NCI-H1105 (cell line): ENCODE results near the gene BICDL1.

ENCODE experiments used
- DNase-seq: peaks from one replicate; lab custom pipeline; 2025; lab: John Stamatoyannopoulos, UW

BICDL1 gene

DNA sequence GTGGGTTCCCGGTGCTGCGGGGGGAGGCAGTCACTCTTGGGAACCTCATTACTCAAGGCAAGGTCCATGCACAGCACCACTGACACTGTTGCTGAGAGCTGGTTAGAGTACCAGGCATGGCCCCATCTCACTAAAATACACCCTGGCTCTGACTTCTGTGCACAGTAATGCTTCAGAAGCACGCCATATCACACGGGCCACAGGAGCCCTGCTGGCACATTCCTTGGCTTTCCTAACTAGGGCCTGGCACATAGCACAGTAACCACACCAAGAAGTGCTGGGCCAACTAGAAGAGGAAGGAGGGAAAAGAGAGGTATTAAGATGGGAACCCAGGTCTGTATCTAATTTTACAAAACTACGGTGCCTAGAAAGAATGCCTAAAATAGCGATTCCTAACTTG is 141.0 kb downstream of the BICDL1 start:
- no peak for DNase-seq

DNA sequence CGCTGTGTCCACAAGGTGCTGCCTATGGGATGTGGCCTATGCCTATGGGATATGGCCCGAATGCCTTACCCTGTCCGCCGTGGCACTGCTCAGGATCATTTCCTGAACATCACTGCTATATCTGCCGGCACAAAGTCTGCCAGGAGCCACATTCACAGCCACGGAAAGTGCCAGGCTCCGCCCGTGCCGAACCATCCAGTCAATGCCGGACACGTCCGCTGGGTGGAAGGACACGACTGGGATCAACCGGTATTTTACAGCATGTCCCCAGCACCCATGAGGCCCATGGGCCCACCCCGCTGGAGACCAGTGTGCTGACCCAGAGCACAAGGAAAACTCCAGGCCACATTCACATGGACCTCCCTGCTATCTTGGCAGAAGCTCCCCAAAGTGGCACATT is 142.1 kb downstream of the BICDL1 start:
- DNase-seq, result no peak

DNA sequence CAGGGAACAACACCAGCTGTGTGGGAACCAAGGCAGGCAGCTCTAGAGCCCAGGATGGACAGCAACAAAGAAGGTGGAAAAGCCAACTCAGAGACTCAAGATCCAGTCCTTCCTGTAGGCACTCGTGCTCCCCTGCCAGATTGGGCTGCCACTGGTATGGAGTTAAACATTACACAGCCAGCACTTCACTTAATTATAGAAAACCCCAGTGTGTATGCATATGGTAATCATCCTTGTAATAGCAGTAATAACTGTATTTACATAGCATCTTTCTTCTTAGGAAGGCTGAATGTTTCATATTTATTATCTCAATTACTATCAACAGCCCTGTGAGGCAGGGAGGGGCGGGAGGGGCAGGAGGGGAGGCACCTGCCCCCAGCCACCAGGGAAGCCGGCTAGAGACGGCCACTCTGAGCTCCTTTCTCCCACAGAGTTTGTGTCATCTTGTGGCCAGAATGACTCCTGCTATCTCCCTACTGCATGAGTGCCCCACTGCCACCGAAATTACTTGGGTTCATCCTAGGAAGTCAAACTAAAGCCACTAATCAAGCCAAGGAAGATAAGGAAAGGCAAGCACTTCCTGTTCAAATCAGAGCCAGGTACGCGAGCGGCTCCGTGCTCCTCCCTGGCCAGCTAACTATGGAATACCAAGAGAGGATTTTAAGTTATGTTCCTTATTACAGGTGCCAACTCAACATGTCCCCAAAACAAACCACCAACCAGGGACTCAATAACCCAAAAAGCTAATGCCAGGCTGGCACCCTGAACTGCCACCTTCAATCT is 143.2 kb downstream of the BICDL1 start:
- DNase-seq, result no peak

DNA sequence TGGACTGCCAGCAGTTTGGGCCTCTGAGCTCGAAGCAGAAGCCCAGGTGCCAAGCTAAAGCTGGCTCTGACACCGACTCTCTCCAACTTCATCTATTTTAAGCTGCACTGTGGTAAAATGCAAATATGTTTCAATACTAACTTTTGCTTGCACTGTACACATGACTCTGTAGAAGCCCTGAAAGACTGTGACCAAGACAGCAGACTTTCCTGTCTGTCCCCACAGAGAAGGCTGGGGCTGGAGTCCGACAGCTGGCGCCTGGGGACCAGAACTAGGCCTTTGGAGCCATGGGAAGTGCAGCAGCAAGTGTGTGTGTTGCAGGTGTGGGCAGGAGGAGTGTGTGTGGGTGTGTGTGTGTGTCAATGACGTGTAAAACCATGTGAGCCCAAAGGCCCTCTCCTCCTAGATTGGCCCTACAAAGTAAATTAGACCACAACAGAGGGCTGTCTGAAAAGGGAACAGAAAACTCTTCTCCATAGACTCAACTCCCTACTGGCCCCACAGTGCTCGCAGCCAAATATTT is 143.9 kb downstream of the BICDL1 start:
- DNase-seq, result no peak

DNA sequence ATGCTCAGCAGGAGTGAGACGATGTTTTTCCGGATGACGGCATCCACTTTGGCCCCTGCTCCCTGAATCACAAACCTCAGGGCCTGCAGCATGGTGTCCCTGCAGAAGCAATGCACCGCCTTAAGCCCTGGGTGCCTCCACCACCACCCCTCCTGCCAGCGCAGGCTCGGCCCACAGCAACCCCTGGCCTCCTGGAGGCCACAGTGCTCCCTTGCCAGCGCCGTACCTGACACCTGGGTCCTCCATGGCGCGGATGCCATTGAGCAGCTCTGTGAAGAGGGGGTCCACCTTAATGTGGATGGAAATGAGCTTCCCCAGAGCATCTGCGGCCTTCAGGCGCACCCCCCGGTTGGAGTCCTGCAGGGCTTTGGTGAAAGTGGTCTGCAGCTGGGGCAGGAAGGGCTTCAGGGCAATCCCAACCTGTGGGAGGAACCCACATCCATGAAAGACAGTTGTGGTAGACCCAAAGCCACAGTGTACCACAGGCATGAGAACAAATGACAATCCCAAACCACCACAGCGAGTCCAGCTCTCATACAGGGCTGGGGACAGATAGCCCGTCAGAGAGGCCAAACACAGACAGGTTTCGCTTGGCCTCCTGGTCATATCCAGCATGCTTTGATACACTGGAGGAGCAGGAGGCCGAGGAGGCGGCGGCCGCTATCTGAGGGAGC is 145.4 kb downstream of the BICDL1 start:
- DNase-seq, result no peak

GRCh38 chr12:120136093-120136770 is 147.2 kb downstream of the BICDL1 start:
- DNase-seq, result no peak

DNA sequence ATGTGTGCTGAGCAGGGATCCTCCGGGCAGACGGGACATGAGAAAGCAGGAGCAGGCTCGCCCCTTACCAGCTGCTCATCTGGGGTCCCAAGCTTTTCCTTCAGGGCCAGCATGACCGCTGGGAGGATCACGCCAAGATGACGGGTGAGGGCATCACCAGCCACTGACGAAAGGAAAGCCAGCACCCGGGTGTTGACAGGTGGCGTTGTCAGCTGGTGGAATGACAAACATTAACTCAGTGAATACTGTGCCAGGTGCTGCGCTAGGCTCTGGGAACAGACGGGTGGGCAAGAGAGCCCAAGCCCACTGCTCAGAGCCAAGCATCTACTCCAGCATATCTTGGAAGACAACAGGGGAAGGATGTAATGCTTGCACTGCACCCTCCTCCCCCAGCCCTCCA is 148.8 kb downstream of the BICDL1 start:
- DNase-seq, result no peak

GRCh38 chr12:120138366-120138765 is 149.3 kb downstream of the BICDL1 start:
- DNase-seq, result no peak

DNA sequence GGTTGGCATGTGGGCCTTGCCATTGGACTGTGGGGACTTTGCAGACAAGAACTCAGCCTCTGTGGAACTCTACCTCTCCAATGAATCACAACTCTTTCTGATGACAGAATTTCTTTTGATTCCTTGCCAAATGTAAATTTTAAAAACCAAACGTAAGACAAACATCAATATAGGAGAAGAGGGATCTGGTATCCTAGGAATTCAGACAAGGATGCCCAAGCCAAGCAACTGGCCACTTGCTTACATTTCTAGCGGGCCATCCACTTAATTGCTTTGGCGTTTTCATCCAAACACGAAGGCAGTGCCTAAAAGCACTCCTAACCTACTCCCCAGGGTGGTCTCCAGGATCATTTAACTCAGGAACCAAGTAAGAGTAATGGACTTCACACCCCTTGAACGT is 150.9 kb downstream of the BICDL1 start:
- no peak for DNase-seq

GRCh38 chr12:120140603-120141002 is 151.6 kb downstream of the BICDL1 start:
- no peak for DNase-seq

DNA sequence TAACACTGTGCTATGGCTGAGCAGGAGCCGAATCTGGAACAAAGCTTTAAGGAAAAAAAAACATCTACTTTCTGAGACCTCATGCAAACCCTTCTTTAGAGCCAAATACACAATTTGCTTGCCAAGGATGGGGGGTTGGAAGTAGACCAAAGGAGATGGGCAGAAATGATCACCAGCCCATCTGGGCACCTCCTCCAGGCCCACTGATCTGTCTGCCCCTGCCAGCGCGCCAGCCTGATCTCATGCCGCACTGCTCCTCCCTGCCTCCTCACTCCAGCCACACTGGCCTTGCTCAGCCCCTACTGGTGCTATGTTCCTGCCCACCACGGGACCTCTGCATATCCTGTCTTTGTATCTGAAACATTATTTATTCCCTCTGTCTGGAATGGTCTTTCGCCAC is 152.3 kb downstream of the BICDL1 start:
- DNase-seq, result no peak

DNA sequence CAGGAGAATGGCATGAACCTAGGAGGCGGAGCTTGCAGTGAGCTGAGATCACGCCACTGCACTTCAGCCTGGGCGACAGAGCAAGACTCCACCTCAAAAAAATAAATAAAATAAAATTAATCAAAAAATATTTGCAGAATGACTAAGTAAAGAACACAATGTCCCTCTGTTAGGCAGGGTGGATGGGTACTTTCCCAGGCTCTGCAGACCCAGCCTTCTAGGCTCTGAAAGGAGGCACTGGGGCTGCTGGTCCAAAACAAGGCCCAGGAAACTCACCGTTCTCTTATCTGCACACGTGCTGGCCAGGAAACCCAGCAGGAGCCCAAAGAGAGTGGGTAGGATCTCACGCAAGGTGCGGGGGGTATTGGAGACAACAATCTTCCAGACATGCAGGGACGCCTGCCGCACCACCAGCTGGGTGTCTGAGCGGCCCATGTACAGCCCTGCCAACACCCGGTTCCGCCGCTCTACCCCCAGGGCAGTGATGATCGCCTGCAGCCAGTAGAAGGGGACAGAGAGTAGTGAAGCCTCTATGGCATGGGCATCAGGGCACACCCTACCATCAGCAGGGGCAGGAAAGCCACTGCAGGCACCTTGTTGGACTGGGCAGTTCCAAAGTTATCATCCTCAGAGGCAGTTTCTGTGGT is 153.3 kb downstream of the BICDL1 start:
- no peak for DNase-seq
